Middle frontal gyrus (tissue), 1 donor: Measurements from ENCODE around the gene OR52E1.
"Not testable (repeated sequence)": the region's sequence is repeated elsewhere in the genome, so short reads cannot be mapped to it uniquely, and the experiment has no call there.

Source experiments
- DNase-seq: peaks from one replicate; pipeline ENCODE4 v3.0.0-alpha.2; 2015; ENCODE audit warnings: low spot score; ENCODE audit errors: extremely low spot score

The OR52E1 gene

GRCh38 chr11:5069272-5069671, at the start of gene OR52E1:
Gene OR52E1, plus strand, starts transcription at chr11:5069572.
- DNase-seq, result no peak

GRCh38 chr11:5021996-5022395, 47.4 kb upstream of the OR52E1 start:
- DNase-seq, result no peak

DNA sequence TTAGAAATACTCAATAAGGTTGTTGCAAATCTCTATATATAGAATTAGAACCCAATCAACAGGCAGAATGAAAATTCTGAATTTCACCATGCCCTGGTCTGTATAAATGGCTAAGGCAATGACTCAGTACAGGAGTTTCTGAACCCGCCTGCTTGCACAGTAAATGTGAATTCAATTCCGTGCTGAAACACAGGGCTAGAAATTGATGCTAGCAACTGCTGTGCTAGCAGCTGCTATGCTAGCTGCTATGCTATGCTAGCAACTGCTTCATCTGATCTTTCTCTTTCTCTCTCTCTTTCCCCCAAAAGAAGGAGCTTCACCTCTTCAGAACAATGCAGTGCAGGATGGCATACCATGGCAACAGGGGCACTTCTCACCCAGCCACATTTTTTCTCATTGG, 32.7 kb upstream of the OR52E1 start:
- no peak for DNase-seq

GRCh38 chr11:5037926-5038325, 31.4 kb upstream of the OR52E1 start:
- no peak for DNase-seq

- no peak for DNase-seq
Observed at GRCh38 chr11:5038341-5038740, 31.0 kb upstream of the OR52E1 start.

DNA sequence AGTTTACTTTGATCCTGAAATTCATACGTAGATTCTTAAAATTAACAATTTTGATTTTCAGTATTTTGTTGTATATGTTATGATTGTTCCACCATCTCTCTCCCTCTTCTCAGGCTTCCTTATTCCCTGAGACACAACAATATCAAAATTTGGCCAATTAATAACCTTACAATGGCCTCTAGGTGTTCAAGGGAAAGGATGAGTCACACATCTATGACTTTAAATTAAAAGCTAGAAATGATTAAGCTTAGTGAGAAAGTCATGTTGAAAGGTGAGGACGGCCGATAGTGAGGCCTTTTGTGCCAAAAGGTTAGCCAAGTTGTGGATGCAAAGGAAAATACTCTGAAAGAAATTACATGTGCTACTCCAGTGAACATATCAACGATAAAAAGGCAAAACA, 28.5 kb upstream of the OR52E1 start:
- DNase-seq, result no peak

GRCh38 chr11:5042091-5042490, 27.3 kb upstream of the OR52E1 start:
- no peak for DNase-seq

- no peak for DNase-seq
Observed at GRCh38 chr11:5043380-5043779, 26.0 kb upstream of the OR52E1 start.

- no peak for DNase-seq
Observed at GRCh38 chr11:5046226-5046625, 23.1 kb upstream of the OR52E1 start, which contains the start of gene OR52J3. Gene OR52J3, plus strand, starts transcription at chr11:5046526. Its CDS starts 0 bp downstream, at chr11:5046526.

- DNase-seq, result no peak
Observed at GRCh38 chr11:5046754-5047330, 22.5 kb upstream of the OR52E1 start.

DNA sequence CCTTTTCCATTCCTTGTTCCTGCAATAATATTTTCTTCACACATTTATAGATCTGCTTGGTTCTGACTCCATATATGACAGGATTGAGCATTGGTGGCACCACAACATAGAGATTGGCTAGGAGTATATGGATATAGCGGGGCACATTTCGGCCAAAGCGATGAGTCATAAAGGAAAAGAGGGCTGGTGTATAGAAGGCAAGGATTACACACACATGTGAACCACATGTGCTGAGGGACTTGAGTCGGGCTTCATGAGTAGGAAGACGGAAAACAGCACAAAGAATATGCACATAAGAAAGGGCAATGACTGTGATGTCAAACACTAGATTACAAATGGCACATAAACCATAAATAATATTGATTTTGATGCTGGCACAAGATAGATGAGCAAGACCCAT, 10.7 kb upstream of the OR52E1 start:
- DNase-seq, result not testable (repeated sequence)

GRCh38 chr11:5059391-5059790, 10.0 kb upstream of the OR52E1 start, which contains the start of gene OR52E2:
Gene OR52E2, minus strand, starts transcription at chr11:5059627. Its CDS starts 0 bp downstream, at chr11:5059627.
- DNase-seq, result no peak

- no peak for DNase-seq
Observed at GRCh38 chr11:5065027-5065426, 4.3 kb upstream of the OR52E1 start.

DNA sequence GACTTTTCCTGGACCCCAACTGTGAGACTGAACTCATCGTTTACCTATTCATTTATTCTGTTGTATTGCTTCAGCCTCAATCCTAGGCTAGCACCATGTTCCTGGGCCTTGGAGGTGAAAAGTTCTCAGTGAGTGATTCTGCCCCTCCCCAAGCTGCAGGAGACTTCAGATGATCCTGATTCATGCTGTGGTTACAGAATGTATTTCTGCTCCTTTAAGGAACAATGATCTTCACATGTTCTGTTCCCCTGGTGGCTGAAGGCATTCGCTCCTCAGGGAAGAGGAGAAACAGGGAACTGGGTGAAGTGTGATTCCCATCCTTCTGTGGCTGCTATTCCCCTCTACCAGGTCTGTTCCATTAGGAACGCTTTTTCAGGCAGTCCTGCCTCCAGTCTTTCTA, 2.4 kb downstream of the OR52E1 start:
- no peak for DNase-seq

GRCh38 chr11:5081405-5081804, 12.0 kb downstream of the OR52E1 start:
- no peak for DNase-seq

DNA sequence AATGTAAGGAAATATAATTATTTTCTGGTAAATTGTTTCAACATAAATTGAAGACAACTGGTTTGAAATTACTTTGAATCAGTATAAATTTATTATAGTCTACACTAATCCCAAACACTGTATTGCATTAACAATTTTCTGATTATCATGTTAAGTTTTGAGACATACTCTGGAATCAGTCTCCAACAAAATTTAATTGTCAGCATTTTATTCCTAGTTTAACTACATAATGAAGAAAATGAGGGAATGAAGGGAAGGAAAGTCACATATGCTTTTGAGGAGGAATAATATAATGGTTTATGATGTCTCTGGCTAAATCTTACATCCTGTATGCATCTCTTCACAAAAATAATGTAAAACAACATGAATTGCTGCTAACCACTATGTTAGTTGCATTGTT, 14.2 kb downstream of the OR52E1 start:
- no peak for DNase-seq

DNA sequence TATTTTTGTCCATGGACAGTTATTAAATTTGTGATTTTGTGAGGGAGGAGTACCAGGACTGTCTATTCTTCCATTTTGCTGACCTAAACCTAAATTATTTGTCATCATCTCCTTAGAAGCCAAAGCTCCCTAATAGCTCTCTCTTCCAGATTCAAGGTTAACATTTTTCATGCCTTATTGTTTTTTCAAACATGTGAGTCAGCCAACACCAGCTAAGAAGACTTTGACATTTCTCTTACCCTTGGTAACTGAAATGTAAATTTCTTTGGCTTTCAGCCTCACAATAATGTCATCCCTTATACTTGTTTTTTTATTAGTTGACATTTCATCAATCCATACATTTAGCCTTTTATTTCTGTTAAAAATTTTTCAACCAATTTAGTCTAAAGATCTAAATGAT, 19.2 kb downstream of the OR52E1 start:
- DNase-seq, result no peak

DNA sequence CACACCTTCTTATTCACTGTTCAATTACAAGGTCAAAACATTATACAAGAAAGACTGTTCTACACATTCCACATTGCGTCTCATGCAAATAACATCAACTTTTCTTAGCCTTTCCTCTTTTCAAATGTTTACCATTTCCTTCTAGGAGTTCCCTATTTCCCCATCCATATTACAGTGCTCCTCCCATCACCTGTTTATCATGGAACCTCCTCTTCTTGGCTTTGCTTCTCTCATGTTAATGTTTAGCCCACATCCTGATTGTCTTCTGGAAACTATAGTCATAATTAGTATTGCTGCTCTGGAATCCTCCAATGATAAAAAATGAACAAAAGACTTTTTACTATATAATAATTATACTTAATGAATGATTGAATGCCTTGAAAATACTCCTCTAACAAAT, 21.3 kb downstream of the OR52E1 start:
- DNase-seq, result no peak

- DNase-seq, result no peak
Observed at GRCh38 chr11:5092821-5093585, 23.6 kb downstream of the OR52E1 start.

- DNase-seq, result no peak
Observed at GRCh38 chr11:5096011-5096410, 26.6 kb downstream of the OR52E1 start.

DNA sequence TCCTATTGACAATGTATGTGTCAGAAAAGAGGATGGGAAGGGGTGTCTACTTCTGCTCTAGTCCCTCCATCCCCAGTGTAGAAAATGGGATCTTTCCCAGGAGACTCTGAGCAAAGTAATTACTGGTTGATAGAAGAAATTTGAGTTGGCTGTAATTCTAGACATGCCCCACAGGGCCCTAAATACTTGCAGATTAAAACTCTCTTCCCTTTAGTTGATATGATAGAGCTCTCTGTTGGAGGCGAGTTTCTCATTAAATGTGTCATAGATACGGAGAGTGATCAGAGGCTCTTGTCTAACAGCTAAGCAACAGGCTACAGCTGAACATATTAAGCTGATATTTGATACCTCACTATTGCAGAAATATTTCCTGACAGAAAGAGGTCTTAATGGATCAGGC, 32.9 kb downstream of the OR52E1 start:
- DNase-seq, result no peak

DNA sequence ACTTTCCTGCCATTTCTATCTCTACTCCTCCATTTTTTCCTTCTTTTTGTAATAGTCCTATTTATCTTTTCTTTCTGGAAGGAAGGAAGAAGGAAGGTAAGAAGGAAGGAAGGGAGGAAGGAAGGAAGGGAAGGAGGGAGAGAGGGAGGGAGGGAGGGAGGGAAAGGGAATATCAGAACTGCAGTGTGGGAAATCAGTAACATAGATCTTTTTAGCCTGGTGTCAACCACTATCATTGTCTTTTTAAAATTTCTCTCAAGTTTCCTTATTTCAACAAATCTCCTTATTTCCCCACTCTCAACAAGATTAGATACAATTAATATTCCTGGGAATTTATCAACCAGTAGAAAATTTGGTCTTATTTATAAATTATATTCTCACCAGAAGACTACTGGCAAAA, 33.7 kb downstream of the OR52E1 start:
- DNase-seq, result no peak

- no peak for DNase-seq
Observed at GRCh38 chr11:5107285-5107684, 37.9 kb downstream of the OR52E1 start.
